PC-9 (cell line): ENCODE results near the gene ZNF865.

Experiments
- CTCF ChIP-seq: fragments of 200-600 bp; sonication (generic); conservative IDR thresholded peaks from 2 replicates; pipeline ENCODE4 v1.6.1; 2017; ENCODE audit warnings: mixed run types, antibody characterized with exemption, mild to moderate bottlenecking, moderate library complexity
- EZH2 ChIP-seq: fragments of 200-600 bp; sonication (generic); IDR thresholded peaks from 2 replicates; pipeline ENCODE4 v1.8.0; 2017; ENCODE audit warnings: antibody characterized with exemption, low read depth

DNA sequence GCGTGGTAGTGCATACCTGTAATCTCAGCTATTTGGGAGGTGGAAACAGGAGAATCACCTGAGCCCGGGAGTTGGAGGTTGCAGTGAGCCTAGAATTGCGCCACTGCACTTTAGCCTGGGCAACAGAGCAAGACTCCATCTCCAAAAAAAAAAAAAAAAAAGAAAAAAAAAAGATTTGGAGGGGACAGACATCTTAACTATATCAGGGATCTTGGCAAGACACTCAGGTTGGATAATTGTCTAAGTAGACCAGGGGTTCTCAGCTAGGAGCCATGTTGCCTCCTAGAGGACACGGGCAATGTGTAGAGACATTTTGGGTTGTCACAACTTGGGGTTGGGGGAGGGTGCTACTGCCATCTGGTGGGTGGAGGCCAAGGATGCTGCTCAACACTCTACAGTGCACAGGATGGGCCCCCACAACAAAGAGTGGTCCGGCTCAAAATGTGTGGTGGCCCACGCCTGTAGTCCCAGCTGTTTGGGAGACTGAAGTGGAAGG is 33.5 kb downstream of the ZNF865 start:
- peak; percentile 64 for TF ChIP-seq CTCF
- no peak for TF ChIP-seq EZH2
